Measurements from ENCODE around the gene RBCK1. TPM values are rescaled to one million over a fixed set of nuclear protein-coding genes. Genes with fewer than 3 reads are reported as not detected.

The RBCK1 gene
- total and polyA plus RNA-seq, 2 of the 4 experiments (the other 2 are of a cell fraction): 29.9 to 84.2 TPM

DNA sequence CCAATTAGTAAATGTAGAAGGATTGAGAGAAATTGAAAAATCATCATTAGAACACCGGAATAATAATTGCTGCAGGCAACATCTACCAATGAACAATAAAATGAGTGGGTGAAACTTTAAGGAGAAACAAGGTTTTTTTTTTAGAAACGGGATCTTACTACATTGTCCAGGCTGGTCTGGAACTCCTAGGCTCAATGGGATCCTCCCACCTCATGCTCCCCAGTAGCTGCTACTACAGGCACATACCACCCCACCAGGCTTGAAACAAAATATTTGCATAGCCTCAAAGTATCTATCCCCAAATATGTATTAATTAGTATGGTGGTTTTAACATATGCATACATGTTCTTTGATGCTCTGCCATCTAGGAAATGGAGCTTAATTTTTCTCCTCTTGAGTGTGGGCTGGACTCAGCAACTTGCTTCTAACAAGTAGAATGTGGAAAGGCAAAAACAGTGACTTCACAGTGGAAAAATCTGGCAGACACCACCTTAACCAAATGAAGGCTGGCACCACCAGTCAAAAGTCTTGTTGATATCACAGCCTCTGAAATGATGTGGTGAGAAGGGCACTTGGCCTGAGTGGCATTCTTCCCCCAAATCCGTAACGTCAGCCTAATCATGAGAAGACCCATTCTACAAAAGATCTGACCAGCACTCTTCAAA lies 49.1 kb upstream of the RBCK1 start:
- Histone ChIP-seq H2AK9ac (replicated peaks; ENCODE audit: low read depth, low read length, poor library complexity) (no peak overlapping the region), H3K79me1 (ENCODE audit: low read depth in 1 of 2, low read length in 2 of 2) (peaks cover 0 to 3% of the 10 kb centered on the region in 2 experiments; a peak in 1 of 4 replicates), H3K4me3 (ENCODE audit: insufficient read depth, low read depth, low read length) (no peak overlapping the region), H2BK5ac (ENCODE audit: low read depth, low read length, poor library complexity, severe bottlenecking) (no peak overlapping the region), H3K27ac (ENCODE audit: insufficient read depth, low read length) (no peak overlapping the region), H3K4me2 (ENCODE audit: low read depth, low read length) (no peak overlapping the region), H2AK5ac (ENCODE audit: low read depth, low read length) (peak overlapping the region; percentile 78; the same call in 1 of the 2 replicates), H3K56ac (ENCODE audit: extremely low read depth, insufficient read depth, low read length) (no peak overlapping the region), H3K27me3 (ENCODE audit: control insufficient read depth, insufficient read depth, low read length) (no peaks in the 10 kb centered on the region), H3K9ac (ENCODE audit: low read depth, low read length) (no peak overlapping the region), H4K91ac (ENCODE audit: insufficient read depth, low read depth, low read length) (peak overlapping the region; percentile 27; the same call in 1 of the 2 replicates), H3K36me3 (ENCODE audit: control insufficient read depth, insufficient read depth, low read length) (no peaks in the 10 kb centered on the region), H3K9me1 (ENCODE audit: insufficient read depth, low read length) (peaks cover 14% of the 10 kb centered on the region), H4K20me1 (ENCODE audit: insufficient read depth, low read length) (no peaks in the 10 kb centered on the region), H3K9me3 (ENCODE audit: control insufficient read depth, insufficient read depth, low read length) (no peaks in the 10 kb centered on the region), H2BK15ac (ENCODE audit: low read depth, low read length) (0 out of 3 replicates have a peak overlapping the region, but pooled peaks have one; percentile 59), H4K5ac (ENCODE audit: low read depth, low read length) (no peak overlapping the region), H4K8ac (ENCODE audit: low read depth in 2 of 2, low read length in 2 of 2) (no peak overlapping the region), H2AFZ (replicated peaks; ENCODE audit: low read length, poor library complexity) (no peak overlapping the region), H3K18ac (ENCODE audit: low read depth, low read length) (no peak overlapping the region), H3K23ac (ENCODE audit: low read depth, low read length) (no peak overlapping the region), H3K14ac (replicated peaks; ENCODE audit: low read depth, low read length) (no peak overlapping the region), H3K4me1 (ENCODE audit: control insufficient read depth, insufficient read depth, low read length) (peaks cover 24% of the 10 kb centered on the region), H3K4ac (ENCODE audit: low read depth, low read length) (peak overlapping the region; percentile 31; the same call in 1 of the 2 replicates), H2BK120ac (ENCODE audit: low read depth, low read length) (no peak overlapping the region), H2BK20ac (ENCODE audit: low read depth, low read length) (peak overlapping the region; percentile 38; the same call in 1 of the 2 replicates)
- intact Hi-C loops (cut with micrococcal nuclease) (no loop called here), in situ Hi-C loops (cut with MboI; ENCODE audit: low sequenced_read_pairs) (loop anchor here (10.0 kb wide), 2 partner anchors 296 to 376 kb away; partner anchors contain the start of gene SRXN1), dilution Hi-C loops (cut with HindIII; ENCODE audit: low sequenced_read_pairs, unreplicated experiment) (no loop called here)
- TF ChIP-seq RAD21 (IDR thresholded peaks at IDR 0.05; ENCODE audit: low read length) (no peak), POLR2A (IDR thresholded peaks at IDR 0.05; ENCODE audit: low read depth, low read length) (no peak), CEBPB (IDR thresholded peaks at IDR 0.05; ENCODE audit: low read depth, low read length) (no peak), MAZ (IDR thresholded peaks at IDR 0.05; ENCODE audit: borderline replicate concordance, low read depth, low read length) (no peak), BHLHE40 (IDR thresholded peaks at IDR 0.05; ENCODE audit: low read depth, low read length) (no peak), MAFK (IDR thresholded peaks at IDR 0.05; ENCODE audit: low read depth, low read length) (no peak), FOS (IDR thresholded peaks at IDR 0.05; ENCODE audit: low read depth, low read length) (no peak), RFX5 (IDR thresholded peaks at IDR 0.05; ENCODE audit: low read depth, low read length) (no peak), CHD1 (IDR thresholded peaks at IDR 0.05; ENCODE audit: low read depth, low read length) (no peak), SMC3 (IDR thresholded peaks at IDR 0.05; ENCODE audit: low read depth, low read length) (no peak), NFE2L2 (IDR thresholded peaks at IDR 0.05; ENCODE audit: low read depth, low read length) (no peak)
- TF ChIP-seq, protein P1, sequence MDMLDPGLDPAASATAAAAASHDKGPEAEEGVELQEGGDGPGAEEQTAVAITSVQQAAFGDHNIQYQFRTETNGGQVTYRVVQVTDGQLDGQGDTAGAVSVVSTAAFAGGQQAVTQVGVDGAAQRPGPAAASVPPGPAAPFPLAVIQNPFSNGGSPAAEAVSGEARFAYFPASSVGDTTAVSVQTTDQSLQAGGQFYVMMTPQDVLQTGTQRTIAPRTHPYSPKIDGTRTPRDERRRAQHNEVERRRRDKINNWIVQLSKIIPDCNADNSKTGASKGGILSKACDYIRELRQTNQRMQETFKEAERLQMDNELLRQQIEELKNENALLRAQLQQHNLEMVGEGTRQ (IDR thresholded peaks at IDR 0.05; ENCODE audit: low read depth, low read length): no peak
- TF ChIP-seq, protein P2, sequence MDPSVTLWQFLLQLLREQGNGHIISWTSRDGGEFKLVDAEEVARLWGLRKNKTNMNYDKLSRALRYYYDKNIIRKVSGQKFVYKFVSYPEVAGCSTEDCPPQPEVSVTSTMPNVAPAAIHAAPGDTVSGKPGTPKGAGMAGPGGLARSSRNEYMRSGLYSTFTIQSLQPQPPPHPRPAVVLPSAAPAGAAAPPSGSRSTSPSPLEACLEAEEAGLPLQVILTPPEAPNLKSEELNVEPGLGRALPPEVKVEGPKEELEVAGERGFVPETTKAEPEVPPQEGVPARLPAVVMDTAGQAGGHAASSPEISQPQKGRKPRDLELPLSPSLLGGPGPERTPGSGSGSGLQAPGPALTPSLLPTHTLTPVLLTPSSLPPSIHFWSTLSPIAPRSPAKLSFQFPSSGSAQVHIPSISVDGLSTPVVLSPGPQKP (IDR thresholded peaks at IDR 0.05; ENCODE audit: borderline replicate concordance, low read depth, low read length): no peak
- TF ChIP-seq, protein P3, sequence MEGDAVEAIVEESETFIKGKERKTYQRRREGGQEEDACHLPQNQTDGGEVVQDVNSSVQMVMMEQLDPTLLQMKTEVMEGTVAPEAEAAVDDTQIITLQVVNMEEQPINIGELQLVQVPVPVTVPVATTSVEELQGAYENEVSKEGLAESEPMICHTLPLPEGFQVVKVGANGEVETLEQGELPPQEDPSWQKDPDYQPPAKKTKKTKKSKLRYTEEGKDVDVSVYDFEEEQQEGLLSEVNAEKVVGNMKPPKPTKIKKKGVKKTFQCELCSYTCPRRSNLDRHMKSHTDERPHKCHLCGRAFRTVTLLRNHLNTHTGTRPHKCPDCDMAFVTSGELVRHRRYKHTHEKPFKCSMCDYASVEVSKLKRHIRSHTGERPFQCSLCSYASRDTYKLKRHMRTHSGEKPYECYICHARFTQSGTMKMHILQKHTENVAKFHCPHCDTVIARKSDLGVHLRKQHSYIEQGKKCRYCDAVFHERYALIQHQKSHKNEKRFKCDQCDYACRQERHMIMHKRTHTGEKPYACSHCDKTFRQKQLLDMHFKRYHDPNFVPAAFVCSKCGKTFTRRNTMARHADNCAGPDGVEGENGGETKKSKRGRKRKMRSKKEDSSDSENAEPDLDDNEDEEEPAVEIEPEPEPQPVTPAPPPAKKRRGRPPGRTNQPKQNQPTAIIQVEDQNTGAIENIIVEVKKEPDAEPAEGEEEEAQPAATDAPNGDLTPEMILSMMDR (conservative IDR thresholded peaks at IDR 0.05; ENCODE audit: low read depth, low read length): no peak
- no TSS peak for BruUV-seq (replicated peaks)
- no peak for ATAC-seq (ENCODE audit: low read depth)
- CTCF ChIA-PET: no interaction called here
- DNase-seq: no peak
- no CpG with 5 or more reads among the region's 4 CpGs for WGBS, 2 experiments (ENCODE audit: extremely low coverage in 2 of 2, insufficient read length in 1 of 2)
- POLR2A ChIA-PET (ENCODE audit: unreplicated experiment): no interaction called here

Measured in IMR-90 (cell line).